Hepatocyte (in vitro differentiated cells): ENCODE data around the gene WNT8B. TPM values are rescaled to one million over a fixed set of nuclear protein-coding genes. Genes with fewer than 3 reads are reported as not detected.

Experiments
- DNase-seq: peaks from one replicate; pipeline ENCODE4 v3.0.0-alpha.2; 2016; ENCODE audit warnings: low spot score
- H2AFZ ChIP-seq: fragments of 200-600 bp; sonication (generic); 2 replicates; pipeline ENCODE4 v1.6.0; 2016; ENCODE audit warnings: antibody characterized with exemption, mild to moderate bottlenecking
- H3K27ac ChIP-seq: fragments of 200-600 bp; sonication (generic); 2 replicates; pipeline ENCODE4 v1.5.1; 2016; ENCODE audit warnings: mild to moderate bottlenecking
- H3K27me3 ChIP-seq: fragments of 200-600 bp; sonication (generic); 2 replicates; pipeline ENCODE4 v1.6.1; 2016
- H3K36me3 ChIP-seq: fragments of 200-600 bp; sonication (generic); replicated peaks from 2 replicates; pipeline ENCODE4 v1.5.1; 2016; ENCODE audit warnings: low read depth; ENCODE audit not compliant: insufficient read depth
- H3K4me1 ChIP-seq: fragments of 200-600 bp; sonication (generic); 2 replicates; pipeline ENCODE4 v1.5.1; 2016; ENCODE audit warnings: mild to moderate bottlenecking, moderate library complexity; ENCODE audit not compliant: insufficient read depth
- H3K4me2 ChIP-seq: fragments of 200-600 bp; sonication (generic); 2 replicates; pipeline ENCODE4 v1.6.0; 2016
- H3K4me3 ChIP-seq: fragments of 200-600 bp; sonication (generic); 2 replicates; pipeline ENCODE4 v1.5.1; 2016; ENCODE audit warnings: mild to moderate bottlenecking
- H3K79me2 ChIP-seq: fragments of 200-600 bp; sonication (generic); 2 replicates; pipeline ENCODE4 v1.6.0; 2017; ENCODE audit warnings: mild to moderate bottlenecking
- H3K9me2 ChIP-seq: fragments of 200-600 bp; sonication (generic); replicated peaks from 2 replicates; pipeline ENCODE4 v1.6.0; 2017; ENCODE audit warnings: mild to moderate bottlenecking; ENCODE audit not compliant: insufficient read depth
- H3K9me3 ChIP-seq: fragments of 200-600 bp; sonication (generic); 2 replicates; pipeline ENCODE4 v1.5.1; 2016; ENCODE audit warnings: low read depth, mild to moderate bottlenecking
- H4K20me1 ChIP-seq: fragments of 200-600 bp; sonication (generic); 2 replicates; pipeline ENCODE4 v1.6.0; 2016; ENCODE audit warnings: mild to moderate bottlenecking; ENCODE audit not compliant: insufficient read depth, poor library complexity, severe bottlenecking
- EZH2 ChIP-seq: fragments of 200-600 bp; sonication (generic); IDR thresholded peaks from 2 replicates; pipeline ENCODE4 v1.6.1; 2016; ENCODE audit warnings: antibody characterized with exemption, mild to moderate bottlenecking, borderline replicate concordance
- EZH2phosphoT487 ChIP-seq: fragments of 200-600 bp; sonication (generic); IDR thresholded peaks from one replicate; pipeline ENCODE4 v1.6.1; 2018; ENCODE audit warnings: antibody characterized with exemption, mild to moderate bottlenecking, low read depth, moderate library complexity; ENCODE audit not compliant: unreplicated experiment, severe bottlenecking
- WGBS: methylation state at CpG from one replicate; pipeline ENCODE4 v1.1.6; 2016; ENCODE audit warnings: low lambda C conversion rate; ENCODE audit errors: missing lambda C conversion rate; 5-methylcytosine and 5-hydroxymethylcytosine counted together
- polyA plus RNA-seq: library from polyadenylated mRNA; unstranded; fragments of >200 nt; fragmentation: Nextera tagmentation; extraction: Ambion mirVana; gene quantifications from 2 replicates; pipeline ENCODE4 v1.2.1, GENCODE V29; 2016
- total RNA-seq: library from RNA; depleted of rRNA; stranded (reverse); fragments of >200 nt; gene quantifications from 2 replicates; pipeline ENCODE4 v1.2.3, GENCODE V29; 2014
- TF ChIP-seq, protein P1 (sequence below): fragments of 200-600 bp; sonication (generic); IDR thresholded peaks from 2 replicates; pipeline ENCODE4 v1.5.1; 2016; ENCODE audit warnings: antibody characterized with exemption, mild to moderate bottlenecking; ENCODE audit not compliant: poor library complexity

The WNT8B gene
- total and polyA plus RNA-seq, 2 experiments from 2014 or later = not detected

DNA sequence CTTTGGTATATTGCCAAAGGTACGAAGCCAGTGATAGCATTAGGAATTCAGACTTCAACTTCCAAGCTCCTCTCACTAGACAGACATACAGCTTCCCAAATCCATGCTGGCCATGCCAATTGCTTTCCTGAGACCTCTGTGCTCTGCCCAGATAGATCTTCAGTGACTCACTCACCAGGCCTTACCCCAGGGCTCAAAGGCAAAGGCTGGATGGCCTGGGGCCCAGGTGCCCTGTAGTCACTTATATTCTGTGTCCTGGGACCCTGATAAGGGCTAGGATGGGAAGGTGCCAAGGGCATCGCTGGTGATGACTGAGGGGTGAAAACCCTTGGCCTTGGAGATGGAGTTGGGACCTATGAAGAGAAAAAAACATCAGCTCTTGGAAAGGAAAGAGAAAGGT, 27.7 kb downstream of the WNT8B start:
- Histone ChIP-seq H3K9me2 (no peaks in the 10 kb centered on the region), H3K27me3 (peaks cover 3% of the 10 kb centered on the region), H4K20me1 (no peaks in the 10 kb centered on the region), H3K79me2 (no peaks in the 10 kb centered on the region), H3K36me3 (no peaks in the 10 kb centered on the region), H3K4me1 (no peaks in the 10 kb centered on the region), H2AFZ (no peak overlapping the region), H3K4me3 (no peak overlapping the region), H3K4me2 (no peak overlapping the region), H3K9me3 (no peaks in the 10 kb centered on the region), H3K27ac (no peak overlapping the region)
- no peak for DNase-seq
- no peak for TF ChIP-seq EZH2
- TF ChIP-seq, protein P1, sequence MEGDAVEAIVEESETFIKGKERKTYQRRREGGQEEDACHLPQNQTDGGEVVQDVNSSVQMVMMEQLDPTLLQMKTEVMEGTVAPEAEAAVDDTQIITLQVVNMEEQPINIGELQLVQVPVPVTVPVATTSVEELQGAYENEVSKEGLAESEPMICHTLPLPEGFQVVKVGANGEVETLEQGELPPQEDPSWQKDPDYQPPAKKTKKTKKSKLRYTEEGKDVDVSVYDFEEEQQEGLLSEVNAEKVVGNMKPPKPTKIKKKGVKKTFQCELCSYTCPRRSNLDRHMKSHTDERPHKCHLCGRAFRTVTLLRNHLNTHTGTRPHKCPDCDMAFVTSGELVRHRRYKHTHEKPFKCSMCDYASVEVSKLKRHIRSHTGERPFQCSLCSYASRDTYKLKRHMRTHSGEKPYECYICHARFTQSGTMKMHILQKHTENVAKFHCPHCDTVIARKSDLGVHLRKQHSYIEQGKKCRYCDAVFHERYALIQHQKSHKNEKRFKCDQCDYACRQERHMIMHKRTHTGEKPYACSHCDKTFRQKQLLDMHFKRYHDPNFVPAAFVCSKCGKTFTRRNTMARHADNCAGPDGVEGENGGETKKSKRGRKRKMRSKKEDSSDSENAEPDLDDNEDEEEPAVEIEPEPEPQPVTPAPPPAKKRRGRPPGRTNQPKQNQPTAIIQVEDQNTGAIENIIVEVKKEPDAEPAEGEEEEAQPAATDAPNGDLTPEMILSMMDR = no peak
- no peak for TF ChIP-seq EZH2phosphoT487
- 94% methylated on average over 2 of the region's 2 CpGs for WGBS

DNA sequence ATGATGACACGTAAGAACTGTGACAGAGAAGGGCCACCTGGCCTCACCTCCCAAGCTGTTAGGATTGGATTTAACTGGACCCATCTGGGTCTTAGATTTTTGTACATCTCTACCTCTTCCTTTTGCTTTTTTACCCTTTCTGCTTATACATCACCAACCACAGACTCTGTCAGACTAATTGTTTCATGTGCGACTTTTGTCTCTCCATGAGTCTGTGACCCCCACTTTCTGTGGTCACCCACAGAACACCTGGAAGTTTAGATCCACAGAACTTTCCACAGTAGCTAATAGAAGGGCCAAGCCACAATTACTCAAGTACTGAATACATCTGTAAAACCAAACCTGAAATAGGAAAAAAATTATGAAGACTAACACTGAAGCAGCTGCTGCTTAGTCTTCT, 33.8 kb downstream of the WNT8B start:
- Histone ChIP-seq H4K20me1 (no peaks in the 10 kb centered on the region), H3K36me3 (no peaks in the 10 kb centered on the region), H3K4me2 (no peak overlapping the region), H3K4me3 (no peak overlapping the region), H3K27me3 (no peaks in the 10 kb centered on the region), H2AFZ (no peak overlapping the region), H3K4me1 (no peaks in the 10 kb centered on the region), H3K79me2 (no peaks in the 10 kb centered on the region), H3K9me2 (no peaks in the 10 kb centered on the region), H3K27ac (no peak overlapping the region), H3K9me3 (no peaks in the 10 kb centered on the region)
- 96% methylated on average over 2 of the region's 2 CpGs for WGBS
- TF ChIP-seq, protein P1 = no peak
- TF ChIP-seq EZH2phosphoT487 = no peak
- TF ChIP-seq EZH2 = no peak
- DNase-seq = no peak

DNA sequence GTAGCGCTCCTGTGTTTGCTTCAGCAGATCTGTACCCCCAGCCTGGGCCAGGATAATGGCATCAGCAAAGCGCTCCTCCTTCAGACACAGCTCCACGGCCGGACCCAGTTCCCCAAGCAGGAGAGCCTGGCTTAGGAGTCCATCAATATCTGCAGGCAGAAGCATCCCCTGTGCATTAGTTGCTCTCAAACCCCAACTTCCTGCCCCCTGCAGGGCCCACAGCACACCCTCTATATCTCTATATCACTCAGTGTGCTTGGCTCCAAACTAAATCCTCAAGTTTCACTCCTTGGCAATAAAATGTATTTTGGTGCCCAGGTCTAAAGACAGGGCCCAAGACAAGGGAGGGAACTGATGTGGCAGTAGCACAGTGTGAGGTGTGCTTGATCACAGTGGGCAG, 35.2 kb downstream of the WNT8B start:
- Histone ChIP-seq H3K4me2 (no peak overlapping the region), H4K20me1 (no peaks in the 10 kb centered on the region), H3K36me3 (no peaks in the 10 kb centered on the region), H3K9me2 (no peaks in the 10 kb centered on the region), H3K9me3 (no peaks in the 10 kb centered on the region), H3K4me3 (no peak overlapping the region), H3K27ac (no peak overlapping the region), H2AFZ (no peak overlapping the region), H3K4me1 (peaks cover 2% of the 10 kb centered on the region), H3K79me2 (no peaks in the 10 kb centered on the region), H3K27me3 (no peaks in the 10 kb centered on the region)
- no peak for TF ChIP-seq EZH2
- TF ChIP-seq, protein P1 = no peak
- TF ChIP-seq EZH2phosphoT487 = no peak
- 95% methylated on average over 4 of the region's 4 CpGs for WGBS
- no peak for DNase-seq

DNA sequence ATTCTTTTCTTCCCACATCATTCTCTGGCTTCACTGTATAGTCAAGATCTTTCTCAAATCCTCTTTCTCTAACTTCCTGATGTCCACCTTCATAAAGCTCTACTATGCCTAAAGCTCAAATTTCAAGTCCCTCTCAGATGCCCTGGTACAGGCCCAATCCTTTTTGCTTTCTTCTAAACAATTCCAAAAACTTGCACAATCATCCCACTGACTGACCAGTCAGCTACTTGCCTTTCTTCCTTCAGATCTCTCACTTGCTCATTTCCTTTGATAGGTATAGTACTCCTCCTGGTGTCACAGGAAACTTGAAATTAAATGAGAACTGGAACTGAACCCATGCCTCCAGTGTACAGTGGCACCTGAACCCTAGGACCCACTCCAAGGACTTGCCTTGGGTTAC, 38.6 kb downstream of the WNT8B start:
- H3K9me3 ChIP-seq = no peaks in the 10 kb centered on the region
- no peak for DNase-seq
- H3K9me2 ChIP-seq = no peaks in the 10 kb centered on the region
- H3K79me2 ChIP-seq = no peaks in the 10 kb centered on the region
- H3K27ac ChIP-seq = no peak overlapping the region
- H3K4me3 ChIP-seq = no peak overlapping the region
- H3K27me3 ChIP-seq = no peaks in the 10 kb centered on the region
- H3K4me2 ChIP-seq = no peak overlapping the region
- H3K36me3 ChIP-seq = no peaks in the 10 kb centered on the region
- H2AFZ ChIP-seq = no peak overlapping the region
- no peaks in the 10 kb centered on the region for H4K20me1 ChIP-seq
- H3K4me1 ChIP-seq = peaks cover 16% of the 10 kb centered on the region
- no peak for TF ChIP-seq EZH2phosphoT487
- no peak for TF ChIP-seq EZH2
- TF ChIP-seq, protein P1 = no peak
